H1 (cell line): Measurements from ENCODE around the gene MYL2. TPM values are rescaled to one million over a fixed set of nuclear protein-coding genes. Genes with fewer than 3 reads are reported as not detected.

Experiments used
- CTCF ChIA-PET: fragments of 300-600 bp; sonication (Branson Sonifier 250); formaldehyde crosslinking; loops from one replicate; lab custom pipeline; 2021; ENCODE audit not compliant: partially characterized antibody; lab: Charles Lee
- POLR2A ChIA-PET: fragments of 300-600 bp; sonication (Branson Sonifier 250); formaldehyde crosslinking; loops from one replicate; lab custom pipeline; 2021; ENCODE audit warnings: inconsistent platforms; ENCODE audit not compliant: partially characterized antibody; lab: Charles Lee
- DNase-seq, 2 experiments: peaks; one replicate each; pipeline versions ENCODE4 v3.0.0 to v3.0.0-alpha.2; 2010 to 2022; ENCODE audit warnings: low spot score in 2 of 2, low read depth in 1 of 2, mixed read lengths in 1 of 2
- FAIRE-seq: peaks from 2 replicates; lab custom pipeline; 2011; peaks lifted over from hg19 to GRCh38; lab: Jason Lieb, UNC
- H2AFZ ChIP-seq: 2 replicates; pipeline ENCODE4 v1.8.1; 2012; ENCODE audit warnings: low read length, inconsistent platforms
- H2AK5ac ChIP-seq: 2 replicates; pipeline ENCODE4 v1.6.1; 2013; ENCODE audit warnings: low read depth, low read length
- H2BK120ac ChIP-seq: replicated peaks from 2 replicates; pipeline ENCODE3; 2013; ENCODE audit warnings: low read depth, low read length, inconsistent platforms
- H2BK12ac ChIP-seq: 2 replicates; pipeline ENCODE4 v1.6.1; 2013; ENCODE audit warnings: low read depth, low read length
- H2BK15ac ChIP-seq: 2 replicates; pipeline ENCODE4 v1.6.1; 2013; ENCODE audit warnings: low read length
- H2BK20ac ChIP-seq: 2 replicates; pipeline ENCODE4 v1.6.1; 2013; ENCODE audit warnings: low read length
- H2BK5ac ChIP-seq: 2 replicates; pipeline ENCODE4 v1.6.1; 2013; ENCODE audit warnings: low read depth, low read length
- H3K14ac ChIP-seq: 2 replicates; pipeline ENCODE4 v1.6.1; 2013; ENCODE audit warnings: inconsistent platforms; ENCODE audit not compliant: insufficient read length
- H3K18ac ChIP-seq: 2 replicates; pipeline ENCODE4 v1.6.1; 2013; ENCODE audit warnings: low read length; ENCODE audit errors: extremely low read depth
- H3K23ac ChIP-seq: 2 replicates; pipeline ENCODE4 v1.6.1; 2013; ENCODE audit warnings: inconsistent platforms; ENCODE audit not compliant: insufficient read length
- H3K23me2 ChIP-seq: 2 replicates; pipeline ENCODE4 v1.6.1; 2013; ENCODE audit warnings: low read depth, low read length
- H3K27ac ChIP-seq: 2 replicates; pipeline ENCODE4 v1.6.1; 2011; ENCODE audit warnings: low read depth, low read length, inconsistent platforms
- H3K27me3 ChIP-seq, 4 experiments: replicated peaks in 1 of 4; 1 replicate in 1 of 4; 2 replicates in 3 of 4; pipeline versions ENCODE4 v1.6.1 to v1.8.1; 2011 to 2013; ENCODE audit warnings: low read length in 3 of 4, mild to moderate bottlenecking in 3 of 4, inconsistent platforms in 2 of 4, mixed read lengths in 2 of 4, moderate library complexity in 1 of 4; ENCODE audit not compliant: control insufficient read depth in 3 of 4, insufficient read depth in 3 of 4; ENCODE audit errors: extremely low read depth in 1 of 4
- H3K36me3 ChIP-seq, 4 experiments: 2 replicates each; pipeline versions ENCODE4 v1.6.1 to v1.8.1; 2011 to 2013; ENCODE audit warnings: mild to moderate bottlenecking in 4 of 4, low read length in 3 of 4, moderate library complexity in 2 of 4, control low read depth in 1 of 4, inconsistent platforms in 1 of 4; ENCODE audit not compliant: insufficient read depth in 4 of 4, control insufficient read depth in 2 of 4
- H3K4ac ChIP-seq: replicated peaks from 2 replicates; pipeline ENCODE3; 2013; ENCODE audit warnings: low read length, low read depth, mixed read lengths, inconsistent platforms; ENCODE audit not compliant: insufficient read length
- H3K4me1 ChIP-seq, 4 experiments: replicated peaks in 1 of 4; 1 replicate in 1 of 4; 2 replicates in 3 of 4; pipeline versions ENCODE4 v1.6.1 to v1.8.1; 2011 to 2013; ENCODE audit warnings: low read length in 3 of 4, inconsistent platforms in 2 of 4, mixed read lengths in 1 of 4; ENCODE audit not compliant: insufficient read depth in 4 of 4, control insufficient read depth in 3 of 4
- H3K4me2 ChIP-seq, 2 experiments: 2 replicates each; pipeline versions ENCODE4 v1.6.1 to v1.8.1; 2011 to 2013; ENCODE audit warnings: low read depth in 2 of 2, low read length in 2 of 2, control low read depth in 1 of 2, inconsistent platforms in 1 of 2, mild to moderate bottlenecking in 1 of 2; ENCODE audit not compliant: insufficient read depth in 1 of 2
- H3K4me3 ChIP-seq, 4 experiments: fragments of 200-600, 300-600 bp in 1 of 4; sonication (generic), shearing (Covaris generic), sonication (Bioruptor Twin) in 1 of 4; 2 replicates each; pipeline versions ENCODE4 v1.5.1 to v1.8.1; 2011 to 2016; ENCODE audit warnings: low read length in 4 of 4, low read depth in 3 of 4, control low read depth in 2 of 4, inconsistent platforms in 2 of 4, mild to moderate bottlenecking in 2 of 4, mixed read lengths in 1 of 4, moderate library complexity in 1 of 4; ENCODE audit not compliant: insufficient read depth in 2 of 4; ENCODE audit errors: extremely low read depth in 1 of 4
- H3K56ac ChIP-seq: replicated peaks from 2 replicates; pipeline ENCODE3; 2013; ENCODE audit warnings: low read depth, mild to moderate bottlenecking, mixed read lengths, low read length, inconsistent platforms; ENCODE audit not compliant: insufficient read length
- H3K79me1 ChIP-seq: 2 replicates; pipeline ENCODE4 v1.6.1; 2013; ENCODE audit warnings: low read depth, low read length, control low read depth
- H3K79me2 ChIP-seq, 2 experiments: 2 replicates each; pipeline versions ENCODE4 v1.6.1 to v1.8.1; 2012 to 2013; ENCODE audit warnings: low read length in 2 of 2, mild to moderate bottlenecking in 2 of 2, inconsistent platforms in 1 of 2; ENCODE audit not compliant: insufficient read depth in 2 of 2, control insufficient read depth in 1 of 2
- H3K9ac ChIP-seq, 4 experiments: replicated peaks in 1 of 4; 1 replicate in 1 of 4; 2 replicates in 3 of 4; pipeline versions ENCODE4 v1.6.1 to v1.8.1; 2011 to 2013; ENCODE audit warnings: low read depth in 3 of 4, low read length in 3 of 4, control low read depth in 2 of 4, mild to moderate bottlenecking in 2 of 4, moderate library complexity in 2 of 4, inconsistent platforms in 1 of 4; ENCODE audit errors: extremely low read depth in 1 of 4
- H3K9me3 ChIP-seq, 2 experiments: 2 replicates each; pipeline versions ENCODE4 v1.6.1 to v1.8.1; 2012 to 2013; ENCODE audit warnings: mild to moderate bottlenecking in 2 of 2, moderate library complexity in 2 of 2, control low read depth in 1 of 2, inconsistent platforms in 1 of 2, low read depth in 1 of 2, low read length in 1 of 2, mixed read lengths in 1 of 2; ENCODE audit not compliant: insufficient read depth in 2 of 2
- H4K20me1 ChIP-seq, 2 experiments: replicated peaks in 1 of 2; 2 replicates each; pipeline versions ENCODE3 to v1.8.1; 2011 to 2013; ENCODE audit warnings: inconsistent platforms in 2 of 2, low read length in 2 of 2, mild to moderate bottlenecking in 1 of 2; ENCODE audit not compliant: insufficient read depth in 2 of 2, control insufficient read depth in 1 of 2
- H4K5ac ChIP-seq: 2 replicates; pipeline ENCODE4 v1.6.1; 2013; ENCODE audit warnings: low read length, low read depth, mixed read lengths, inconsistent platforms; ENCODE audit not compliant: insufficient read length
- H4K8ac ChIP-seq: 2 replicates; pipeline ENCODE4 v1.8.0; 2013; ENCODE audit warnings: mild to moderate bottlenecking, moderate library complexity, low read length, inconsistent platforms; ENCODE audit not compliant: insufficient read depth; ENCODE audit errors: extremely low read depth
- H4K91ac ChIP-seq: replicated peaks from 2 replicates; pipeline ENCODE3; 2013; ENCODE audit warnings: low read length, mixed read lengths, inconsistent platforms; ENCODE audit not compliant: insufficient read length
- FOSL1 ChIP-seq: IDR thresholded peaks from 2 replicates; pipeline ENCODE4 v1.6.1; 2011; ENCODE audit warnings: mild to moderate bottlenecking, low read depth, low read length, moderate library complexity; ENCODE audit not compliant: insufficient read depth
- KDM1A ChIP-seq: fragments of 200-600, 300-600 bp; sonication (generic); IDR thresholded peaks from 2 replicates; pipeline ENCODE4 v1.7.1; 2016; ENCODE audit warnings: mild to moderate bottlenecking, low read length, borderline replicate concordance
- WGBS, 2 experiments: shearing (Covaris generic) in 1 of 2; methylation state at CpG; one replicate each; pipeline versions ENCODE4 v1.1.6 to v1.1.7; 2013 to 2015; ENCODE audit warnings: low lambda C conversion rate in 2 of 2, mixed read lengths in 2 of 2, inconsistent platforms in 1 of 2, low coverage in 1 of 2, missing lambda C conversion rate in 1 of 2; ENCODE audit not compliant: insufficient replicate concordance in 2 of 2, insufficient coverage in 1 of 2, insufficient read length in 1 of 2; ENCODE audit errors: extremely low coverage in 1 of 2, missing lambda C conversion rate in 1 of 2; 5-methylcytosine and 5-hydroxymethylcytosine counted together
- polyA plus RNA-seq, 7 experiments: library from polyadenylated mRNA; depleted of rRNA in 3 of 7; stranded (reverse) in 5 of 7; unstranded in 2 of 7; fragments of >200 nt in 5 of 7; fragments of 200-250 nt in 2 of 7; gene quantifications; 1 replicate in 5 of 7; 2 replicates in 1 of 7; 4 replicates in 1 of 7; pipeline versions ENCODE4 v1.2.1 to v1.2.3, GENCODE V29; 2011 to 2013; ENCODE audit warnings: missing spikeins in 2 of 7, mixed read lengths in 2 of 7
- total RNA-seq: library from RNA; stranded (reverse); fragmentation: NEBNext Ultra II Directional; extraction: Animal tissue kit (Norgen Biotek cat#: 25700); gene quantifications from 2 replicates; pipeline ENCODE4 v1.2.1, GENCODE V29; 2021

MYL2 gene
- total and polyA plus RNA-seq, 2 of the 8 experiments (the other 6 are each of a cell fraction or from before 2014, with no cell fraction given), result not detected

DNA sequence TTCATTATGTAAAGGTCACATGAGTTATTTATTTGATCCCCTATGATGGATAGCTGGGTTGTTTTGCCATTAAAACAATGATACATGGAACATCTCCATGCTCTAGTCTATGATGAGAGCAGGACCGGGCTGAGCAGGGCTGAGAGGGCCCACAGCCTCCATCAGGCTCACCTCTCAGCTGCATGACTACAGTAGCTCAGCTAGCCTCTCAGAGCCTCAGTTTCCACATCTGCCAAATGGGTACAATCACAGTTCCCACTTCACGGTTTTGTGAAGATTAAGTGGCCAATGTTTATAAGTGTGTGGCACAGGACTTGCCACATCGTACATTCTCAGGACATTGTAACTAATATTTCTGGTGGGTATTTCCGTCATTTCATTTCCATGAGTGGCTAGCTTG, 19.9 kb upstream of the MYL2 start:
- 82% methylated on average over 4 of the region's 4 CpGs; no CpG with 5 or more reads in 1 of the 2 experiments for WGBS, 2 experiments
- POLR2A ChIA-PET, result interaction anchor here (1.2 kb wide), 1 partner anchor 16 kb away, joined by 4 read pairs; no protein-coding TSS in a partner anchor
- no peak overlapping the region for H2BK20ac ChIP-seq

More for the DNA sequence above, 19.9 kb upstream of the MYL2 start:
- Histone ChIP-seq H3K27ac (no peak overlapping the region), H2BK15ac (no peak overlapping the region), H2BK12ac (no peak overlapping the region), H3K56ac (no peak overlapping the region), H3K4ac (peak overlapping the region; percentile 14), H2BK5ac (no peak overlapping the region), H3K27me3 (peaks cover 0 to 2% (median 0%) of the 10 kb centered on the region in 4 experiments; a peak in 3 of 7 replicates), H3K79me2 (peaks cover 0 to 2% of the 10 kb centered on the region in 2 experiments; a peak in 1 of 4 replicates), H3K18ac (no peak overlapping the region), H3K79me1 (no peaks in the 10 kb centered on the region), H3K4me2 (no peak overlapping the region), H2BK120ac (no peak overlapping the region), H3K14ac (no peak overlapping the region), H3K23me2 (no peaks in the 10 kb centered on the region), H3K23ac (no peak overlapping the region), H3K36me3 (0 out of 8 replicates have a peak, but pooled peaks cover 0 to 4% (median 0%) of the 10 kb centered on the region in 4 experiments), H4K5ac (no peak overlapping the region), H2AFZ (no peak overlapping the region), H3K4me3 (no peak overlapping the region), H4K20me1 (peaks cover 0 to 6% of the 10 kb centered on the region in 2 experiments), H3K4me1 (peaks cover 0 to 11% (median 5%) of the 10 kb centered on the region in 4 experiments; a peak in 6 of 7 replicates), H4K8ac (no peak overlapping the region), H3K9me3 (peaks cover 0 to 4% of the 10 kb centered on the region in 2 experiments; a peak in 1 of 4 replicates), H2AK5ac (no peak overlapping the region), H4K91ac (no peak overlapping the region), H3K9ac (no peak overlapping the region)
- FAIRE-seq (no peak), DNase-seq (no peak)
- TF ChIP-seq FOSL1 (no peak), KDM1A (peak; percentile 70; the same call in 1 of the 2 replicates)
- CTCF ChIA-PET, result interaction anchor here (0.6 to 1.9 kb wide), 5 partner anchors 8 to 359 kb away, joined by 3 to 8 read pairs (median 3); no protein-coding TSS in a partner anchor
